Naive B cell (primary cell): Measurements from ENCODE around the gene BAHD1. TPM values are rescaled to one million over a fixed set of nuclear protein-coding genes. Genes with fewer than 3 reads are reported as not detected.
A peak's percentile ranks its signal among the peaks of the same experiment; 100 is the strongest.

ENCODE experiments used
- ATAC-seq, 2 donors: fragments of 150-1000 bp; cut with Tn5 transposase; 2 replicates each; pipeline ENCODE4 v1.10.0; 2021; ENCODE audit warnings: low read depth in 2 of 2, mild to moderate bottlenecking in 2 of 2, moderate library complexity in 2 of 2
- DNase-seq: peaks from one replicate; pipeline ENCODE4 v3.0.0; 2022
- H3K27ac Mint-ChIP-seq, 6 donors: one replicate each; pipeline ENCODE4 v1.8.0; 2020 to 2022; ENCODE audit warnings: mild to moderate bottlenecking in 6 of 6, mixed read lengths in 6 of 6, moderate library complexity in 5 of 6, inconsistent platforms in 2 of 6
- H3K27me3 Mint-ChIP-seq, 3 donors: one replicate each; pipeline ENCODE4 v1.8.0; 2021 to 2022; ENCODE audit warnings: mixed read lengths in 3 of 3, mild to moderate bottlenecking in 1 of 3
- H3K36me3 Mint-ChIP-seq, 2 donors: one replicate each; pipeline ENCODE4 v1.8.0; 2020 to 2022; ENCODE audit warnings: mixed read lengths in 2 of 2, inconsistent platforms in 1 of 2, mild to moderate bottlenecking in 1 of 2
- H3K4me1 Mint-ChIP-seq, 3 donors: one replicate each; pipeline ENCODE4 v1.8.0; 2020 to 2022; ENCODE audit warnings: mixed read lengths in 3 of 3, inconsistent platforms in 1 of 3, mild to moderate bottlenecking in 1 of 3, moderate library complexity in 1 of 3
- H3K4me3 Mint-ChIP-seq, 8 donors: one replicate each; pipeline ENCODE4 v1.8.0; 2020 to 2022; ENCODE audit warnings: mild to moderate bottlenecking in 8 of 8, mixed read lengths in 8 of 8, moderate library complexity in 8 of 8, inconsistent platforms in 2 of 8
- H3K9me3 Mint-ChIP-seq, 7 donors: one replicate each; pipeline ENCODE4 v1.8.0; 2020 to 2022; ENCODE audit warnings: mixed read lengths in 7 of 7, mild to moderate bottlenecking in 5 of 7, inconsistent platforms in 2 of 7, moderate library complexity in 1 of 7
- polyA plus RNA-seq, 6 donors: library from polyadenylated mRNA; unstranded; fragments of 300-500 nt; fragmentation: Illumina TruSeq; gene quantifications; one replicate each; pipeline ENCODE4 v1.2.3, GENCODE V29; 2021; ENCODE audit warnings: low read depth in 6 of 6

The BAHD1 gene
- polyA plus RNA-seq, 6 donors from 2014 or later: 0.37 to 3.0 (median 1.9) TPM

GRCh38 chr15:40470423-40471104 is 29.8 kb downstream of the BAHD1 start, which contains the start of gene CHST14:
TSS of gene CHST14 (plus strand) at chr15:40470984. CDS start at chr15:40471214, 230 bp downstream.
- ATAC-seq: peak; percentile 80 to 85
- no peaks in the 10 kb centered on the region for H3K36me3 Mint-ChIP-seq
- H3K27ac Mint-ChIP-seq: peak within 1 kb of the TSS; percentile 66 to 95 (median 92)
- H3K9me3 Mint-ChIP-seq: no peaks in the 10 kb centered on the region
- peaks cover 5 to 26% (median 10%) of the 10 kb centered on the region in 3 donors for H3K4me1 Mint-ChIP-seq
- H3K4me3 Mint-ChIP-seq: peak within 1 kb of the TSS; percentile 86 to 95 (median 88)
- H3K27me3 Mint-ChIP-seq: no peaks in the 10 kb centered on the region
- peak; percentile 65 for DNase-seq

GRCh38 chr15:40471105-40471807 is 30.5 kb downstream of the BAHD1 start:
- H3K9me3 Mint-ChIP-seq: no peaks in the 10 kb centered on the region
- no peaks in the 10 kb centered on the region for H3K36me3 Mint-ChIP-seq
- peaks cover 5 to 26% (median 10%) of the 10 kb centered on the region in 3 donors for H3K4me1 Mint-ChIP-seq
- peak; percentile 41 to 48 for ATAC-seq
- H3K4me3 Mint-ChIP-seq: peak overlapping the region; percentile 86 to 95 (median 88)
- peak overlapping the region in 5 of 6 donors; percentile 66 to 95 (median 93) for H3K27ac Mint-ChIP-seq
- H3K27me3 Mint-ChIP-seq: no peaks in the 10 kb centered on the region
- no peak for DNase-seq

- DNase-seq: peak; percentile 29
- ATAC-seq: peak; percentile 35 to 43
- Mint-ChIP-seq H3K4me1 (peaks cover 5 to 26% (median 10%) of the 10 kb centered on the region in 3 donors), H3K27ac (peak overlapping the region in 5 of 6 donors; percentile 66 to 95 (median 93)), H3K9me3 (no peaks in the 10 kb centered on the region), H3K4me3 (peak overlapping the region; percentile 86 to 95 (median 88)), H3K36me3 (no peaks in the 10 kb centered on the region), H3K27me3 (no peaks in the 10 kb centered on the region)
Measured at GRCh38 chr15:40471808-40472150, 31.0 kb downstream of the BAHD1 start.

- Mint-ChIP-seq H3K4me3 (peak overlapping the region; percentile 86 to 95 (median 88)), H3K9me3 (no peaks in the 10 kb centered on the region), H3K36me3 (no peaks in the 10 kb centered on the region), H3K4me1 (peaks cover 5 to 26% (median 10%) of the 10 kb centered on the region in 3 donors), H3K27ac (peak overlapping the region in 2 of 6 donors; percentile 66 to 77), H3K27me3 (peaks cover 0 to 2% (median 0%) of the 10 kb centered on the region in 3 donors)
- ATAC-seq (no peak), DNase-seq (no peak)
Measured at GRCh38 chr15:40472171-40472727, 31.5 kb downstream of the BAHD1 start.

GRCh38 chr15:40474581-40474980 is 33.8 kb downstream of the BAHD1 start:
- ATAC-seq: no peak
- H3K27ac Mint-ChIP-seq: no peak overlapping the region
- H3K9me3 Mint-ChIP-seq: no peaks in the 10 kb centered on the region
- DNase-seq: no peak
- peaks cover 0 to 7% (median 7%) of the 10 kb centered on the region in 3 donors for H3K27me3 Mint-ChIP-seq
- H3K36me3 Mint-ChIP-seq: no peaks in the 10 kb centered on the region
- H3K4me1 Mint-ChIP-seq: peaks cover 5 to 23% (median 10%) of the 10 kb centered on the region in 3 donors
- peak overlapping the region in 2 of 8 donors; percentile 37 to 53 for H3K4me3 Mint-ChIP-seq

GRCh38 chr15:40477642-40478327 is 37.0 kb downstream of the BAHD1 start:
- Mint-ChIP-seq H3K27ac (no peak overlapping the region), H3K36me3 (no peaks in the 10 kb centered on the region), H3K4me3 (no peak overlapping the region), H3K4me1 (peaks cover 0 to 6% (median 0%) of the 10 kb centered on the region in 3 donors), H3K27me3 (peaks cover 7 to 14% (median 8%) of the 10 kb centered on the region in 3 donors), H3K9me3 (no peaks in the 10 kb centered on the region)
- no peak for DNase-seq
- no peak for ATAC-seq

- Mint-ChIP-seq H3K27ac (no peak overlapping the region), H3K9me3 (no peaks in the 10 kb centered on the region), H3K36me3 (no peaks in the 10 kb centered on the region), H3K27me3 (peaks cover 7 to 18% (median 8%) of the 10 kb centered on the region in 3 donors), H3K4me1 (no peaks in the 10 kb centered on the region), H3K4me3 (peak overlapping the region in 1 of 8 donors; percentile 64)
- DNase-seq: no peak
- ATAC-seq: no peak
Measured at GRCh38 chr15:40479024-40479423, 38.3 kb downstream of the BAHD1 start.

GRCh38 chr15:40481341-40482074 is 40.8 kb downstream of the BAHD1 start:
- Mint-ChIP-seq H3K4me3 (no peak overlapping the region), H3K27me3 (peaks cover 7 to 23% (median 17%) of the 10 kb centered on the region in 3 donors), H3K9me3 (no peaks in the 10 kb centered on the region), H3K27ac (no peak overlapping the region), H3K36me3 (no peaks in the 10 kb centered on the region), H3K4me1 (no peaks in the 10 kb centered on the region)
- DNase-seq: no peak
- no peak for ATAC-seq

GRCh38 chr15:40483919-40484318 is 43.2 kb downstream of the BAHD1 start:
- Mint-ChIP-seq H3K9me3 (no peaks in the 10 kb centered on the region), H3K4me3 (no peak overlapping the region), H3K27ac (no peak overlapping the region), H3K36me3 (no peaks in the 10 kb centered on the region), H3K4me1 (no peaks in the 10 kb centered on the region), H3K27me3 (peaks cover 0 to 19% (median 17%) of the 10 kb centered on the region in 3 donors)
- ATAC-seq (no peak), DNase-seq (no peak)

GRCh38 chr15:40486066-40486770 is 45.5 kb downstream of the BAHD1 start:
- H3K4me3 Mint-ChIP-seq: peak overlapping the region in 4 of 8 donors; percentile 42 to 68 (median 59)
- peak overlapping the region in 1 of 6 donors; percentile 62 for H3K27ac Mint-ChIP-seq
- H3K36me3 Mint-ChIP-seq: no peaks in the 10 kb centered on the region
- H3K27me3 Mint-ChIP-seq: peaks cover 0 to 10% (median 9%) of the 10 kb centered on the region in 3 donors
- ATAC-seq (no peak), DNase-seq (no peak)
- no peaks in the 10 kb centered on the region for H3K9me3 Mint-ChIP-seq
- no peaks in the 10 kb centered on the region for H3K4me1 Mint-ChIP-seq

GRCh38 chr15:40487816-40488682 is 47.3 kb downstream of the BAHD1 start:
- Mint-ChIP-seq H3K36me3 (no peaks in the 10 kb centered on the region), H3K9me3 (no peaks in the 10 kb centered on the region), H3K4me1 (no peaks in the 10 kb centered on the region), H3K4me3 (no peak overlapping the region), H3K27me3 (peaks cover 0 to 9% (median 6%) of the 10 kb centered on the region in 3 donors), H3K27ac (no peak overlapping the region)
- no peak for DNase-seq
- ATAC-seq: no peak
